Hepatocyte (in vitro differentiated cells): ENCODE data around the gene TMEM175.

Experiments used
- CTCF ChIP-seq: fragments of 200-600 bp; sonication (generic); IDR thresholded peaks from 2 replicates; pipeline ENCODE4 v1.5.1; 2016; ENCODE audit warnings: antibody characterized with exemption, mild to moderate bottlenecking; ENCODE audit not compliant: poor library complexity
- EZH2 ChIP-seq: fragments of 200-600 bp; sonication (generic); IDR thresholded peaks from 2 replicates; pipeline ENCODE4 v1.6.1; 2016; ENCODE audit warnings: antibody characterized with exemption, mild to moderate bottlenecking, borderline replicate concordance
- EZH2phosphoT487 ChIP-seq: fragments of 200-600 bp; sonication (generic); IDR thresholded peaks from one replicate; pipeline ENCODE4 v1.6.1; 2018; ENCODE audit warnings: antibody characterized with exemption, mild to moderate bottlenecking, low read depth, moderate library complexity; ENCODE audit not compliant: unreplicated experiment, severe bottlenecking

GRCh38 chr4:968621-969394 is 36.5 kb downstream of the TMEM175 start:
- no peak for TF ChIP-seq CTCF
- TF ChIP-seq EZH2, result no peak
- no peak for TF ChIP-seq EZH2phosphoT487
